ENCODE measurements around the gene CDON. TPM values are rescaled to one million over a fixed set of nuclear protein-coding genes. Genes with fewer than 3 reads are reported as not detected.

The CDON gene
- total and polyA plus RNA-seq, 9 donors, result 15.0 to 211 (median 124) TPM

GRCh38 chr11:126076641-126077040, 14.0 kb upstream of the CDON start:
- WGBS, 3 donors, result 93 to 96% (median 95%) methylated on average over 1 of the region's 1 CpG

GRCh38 chr11:126072801-126073594, 10.3 kb upstream of the CDON start:
- Histone ChIP-seq H3K27ac (no peak overlapping the region), H3K9me3 (no peaks in the 10 kb centered on the region), H3K27me3 (no peaks in the 10 kb centered on the region), H3K4me3 (no peak overlapping the region), H3K36me3 (no peaks in the 10 kb centered on the region), H3K4me1 (ENCODE audit: insufficient read depth) (no peaks in the 10 kb centered on the region)
- TF ChIP-seq POLR2A (IDR thresholded peaks at IDR 0.05) (no peak), EP300 (IDR thresholded peaks at IDR 0.05) (no peak)
- TF ChIP-seq, protein P1, sequence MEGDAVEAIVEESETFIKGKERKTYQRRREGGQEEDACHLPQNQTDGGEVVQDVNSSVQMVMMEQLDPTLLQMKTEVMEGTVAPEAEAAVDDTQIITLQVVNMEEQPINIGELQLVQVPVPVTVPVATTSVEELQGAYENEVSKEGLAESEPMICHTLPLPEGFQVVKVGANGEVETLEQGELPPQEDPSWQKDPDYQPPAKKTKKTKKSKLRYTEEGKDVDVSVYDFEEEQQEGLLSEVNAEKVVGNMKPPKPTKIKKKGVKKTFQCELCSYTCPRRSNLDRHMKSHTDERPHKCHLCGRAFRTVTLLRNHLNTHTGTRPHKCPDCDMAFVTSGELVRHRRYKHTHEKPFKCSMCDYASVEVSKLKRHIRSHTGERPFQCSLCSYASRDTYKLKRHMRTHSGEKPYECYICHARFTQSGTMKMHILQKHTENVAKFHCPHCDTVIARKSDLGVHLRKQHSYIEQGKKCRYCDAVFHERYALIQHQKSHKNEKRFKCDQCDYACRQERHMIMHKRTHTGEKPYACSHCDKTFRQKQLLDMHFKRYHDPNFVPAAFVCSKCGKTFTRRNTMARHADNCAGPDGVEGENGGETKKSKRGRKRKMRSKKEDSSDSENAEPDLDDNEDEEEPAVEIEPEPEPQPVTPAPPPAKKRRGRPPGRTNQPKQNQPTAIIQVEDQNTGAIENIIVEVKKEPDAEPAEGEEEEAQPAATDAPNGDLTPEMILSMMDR (IDR thresholded peaks at IDR 0.05), result no peak
- intact Hi-C loops (cut with DNase I), result no loop called here
- 50 to 54% (median 53%) methylated on average over 9 of the region's 9 CpGs for WGBS, 3 donors
- DNase-seq, result no peak

More at GRCh38 chr11:126076641-126077040, 14.0 kb upstream of the CDON start:
- H3K27me3 ChIP-seq, result no peaks in the 10 kb centered on the region
- no peak for DNase-seq
- H3K27ac ChIP-seq, result no peak overlapping the region
- TF ChIP-seq POLR2A (IDR thresholded peaks at IDR 0.05) (no peak), EP300 (IDR thresholded peaks at IDR 0.05) (no peak)
- TF ChIP-seq, protein P1 (IDR thresholded peaks at IDR 0.05), result no peak
- peaks cover 8% of the 10 kb centered on the region for H3K4me1 ChIP-seq (ENCODE audit: insufficient read depth)
- H3K9me3 ChIP-seq, result no peaks in the 10 kb centered on the region
- H3K36me3 ChIP-seq, result no peaks in the 10 kb centered on the region
- H3K4me3 ChIP-seq, result no peak overlapping the region
- intact Hi-C loops (cut with DNase I), result no loop called here

DNA sequence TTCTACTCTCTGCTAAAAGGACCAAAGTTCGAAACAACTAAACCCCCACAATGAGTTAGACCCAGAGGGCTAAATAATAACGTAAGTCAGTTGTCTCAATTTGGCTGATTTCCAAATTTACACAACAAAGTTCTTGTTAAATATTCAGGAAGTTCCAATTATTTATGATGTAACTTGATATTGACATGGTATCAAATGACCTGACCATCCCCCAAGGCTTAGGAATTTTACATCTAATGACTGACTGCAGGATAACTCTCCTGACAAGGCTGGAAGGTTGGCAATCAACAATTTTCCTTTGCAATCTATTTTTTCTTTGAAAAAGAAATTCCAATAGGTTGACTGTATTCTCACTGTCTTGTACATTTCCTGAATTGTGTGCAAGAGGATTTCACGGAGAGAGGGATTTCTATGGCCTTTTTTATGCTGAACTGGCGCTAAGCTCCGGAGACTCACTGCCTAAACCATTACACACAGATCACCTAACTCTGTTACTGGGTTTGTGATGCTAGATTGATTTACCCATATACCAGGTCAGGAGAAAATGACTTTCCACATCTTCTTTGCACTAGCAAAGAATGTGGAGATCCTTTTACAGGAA, 9.6 kb upstream of the CDON start:
- H3K36me3 ChIP-seq, result no peaks in the 10 kb centered on the region
- intact Hi-C loops (cut with DNase I), result no loop called here
- H3K4me1 ChIP-seq (ENCODE audit: insufficient read depth), result no peaks in the 10 kb centered on the region
- no peaks in the 10 kb centered on the region for H3K9me3 ChIP-seq
- no peak overlapping the region for H3K4me3 ChIP-seq
- no peak overlapping the region for H3K27ac ChIP-seq
- no peak for DNase-seq
- no peaks in the 10 kb centered on the region for H3K27me3 ChIP-seq
- TF ChIP-seq POLR2A (IDR thresholded peaks at IDR 0.05), result no peak
- TF ChIP-seq, protein P1 (IDR thresholded peaks at IDR 0.05), result no peak
- TF ChIP-seq EP300 (IDR thresholded peaks at IDR 0.05), result no peak
- 79 to 80% (median 80%) methylated on average over 5 of the region's 5 CpGs for WGBS, 3 donors

DNA sequence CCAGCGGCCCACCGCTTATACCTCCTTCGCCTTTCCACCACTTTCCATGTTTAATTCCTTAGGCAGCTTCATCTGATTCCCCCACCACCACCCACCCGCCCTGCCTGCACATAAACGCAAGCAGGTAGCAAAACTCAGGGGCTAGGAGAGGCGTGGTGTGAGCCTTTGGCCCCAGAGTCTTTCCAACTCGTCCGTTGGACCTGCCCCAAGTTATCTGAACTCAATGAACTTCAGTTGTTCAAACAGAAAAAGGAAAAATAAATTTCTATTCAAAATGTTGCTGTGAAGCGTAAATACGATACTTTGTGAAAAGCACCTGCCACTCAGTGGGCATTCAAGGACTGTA, 814 bp upstream of the CDON start:
- Histone ChIP-seq H3K36me3 (no peaks in the 10 kb centered on the region), H3K4me1 (ENCODE audit: insufficient read depth) (no peaks in the 10 kb centered on the region), H3K4me3 (peak overlapping the region; percentile 93), H3K9me3 (no peaks in the 10 kb centered on the region), H3K27ac (no peak overlapping the region), H3K27me3 (no peaks in the 10 kb centered on the region)
- TF ChIP-seq POLR2A (IDR thresholded peaks at IDR 0.05) (no peak), EP300 (IDR thresholded peaks at IDR 0.05) (no peak)
- TF ChIP-seq, protein P1 (IDR thresholded peaks at IDR 0.05), result no peak
- DNase-seq, result no peak
- intact Hi-C loops (cut with DNase I), result no loop called here
- WGBS, 3 donors, result 14 to 20% (median 17%) methylated on average over 10 of the region's 10 CpGs
